ENCODE data around the gene NRG3. TPM values are rescaled to one million over a fixed set of nuclear protein-coding genes. Genes with fewer than 3 reads are reported as not detected.

The NRG3 gene
- total RNA-seq, 2 experiments from 2014 or later: not detected

DNA sequence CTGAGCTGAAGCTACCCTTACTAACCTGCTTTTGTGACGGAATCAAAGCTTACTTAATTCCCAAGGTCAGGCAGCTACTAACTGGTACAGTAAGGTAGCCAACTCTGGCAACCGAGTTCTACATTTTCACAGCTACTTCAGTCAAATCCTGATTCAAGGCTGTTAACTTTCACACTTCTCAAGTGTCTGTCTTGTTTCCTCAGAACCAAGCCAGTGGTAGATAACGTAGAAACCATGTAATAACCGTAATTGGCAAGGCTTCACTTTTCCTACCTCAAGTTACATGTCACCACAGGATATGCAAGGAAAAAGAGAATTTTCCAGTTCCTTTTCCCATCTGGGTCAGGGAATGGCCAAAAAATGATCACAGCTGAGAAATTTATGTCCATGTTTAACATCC, 746.7 kb downstream of the NRG3 start:
- no peaks in the 10 kb centered on the region for H3K79me2 ChIP-seq (ENCODE audit: insufficient read depth, low read depth, low read length)
- H3K4me2 ChIP-seq (ENCODE audit: low read length): no peak overlapping the region
- intact Hi-C loops (cut with micrococcal nuclease; ENCODE audit: unreplicated experiment): no loop called here
- TF ChIP-seq, protein P1, sequence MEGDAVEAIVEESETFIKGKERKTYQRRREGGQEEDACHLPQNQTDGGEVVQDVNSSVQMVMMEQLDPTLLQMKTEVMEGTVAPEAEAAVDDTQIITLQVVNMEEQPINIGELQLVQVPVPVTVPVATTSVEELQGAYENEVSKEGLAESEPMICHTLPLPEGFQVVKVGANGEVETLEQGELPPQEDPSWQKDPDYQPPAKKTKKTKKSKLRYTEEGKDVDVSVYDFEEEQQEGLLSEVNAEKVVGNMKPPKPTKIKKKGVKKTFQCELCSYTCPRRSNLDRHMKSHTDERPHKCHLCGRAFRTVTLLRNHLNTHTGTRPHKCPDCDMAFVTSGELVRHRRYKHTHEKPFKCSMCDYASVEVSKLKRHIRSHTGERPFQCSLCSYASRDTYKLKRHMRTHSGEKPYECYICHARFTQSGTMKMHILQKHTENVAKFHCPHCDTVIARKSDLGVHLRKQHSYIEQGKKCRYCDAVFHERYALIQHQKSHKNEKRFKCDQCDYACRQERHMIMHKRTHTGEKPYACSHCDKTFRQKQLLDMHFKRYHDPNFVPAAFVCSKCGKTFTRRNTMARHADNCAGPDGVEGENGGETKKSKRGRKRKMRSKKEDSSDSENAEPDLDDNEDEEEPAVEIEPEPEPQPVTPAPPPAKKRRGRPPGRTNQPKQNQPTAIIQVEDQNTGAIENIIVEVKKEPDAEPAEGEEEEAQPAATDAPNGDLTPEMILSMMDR (conservative IDR thresholded peaks at IDR 0.05; ENCODE audit: low read length): no peak
- TF ChIP-seq EZH2phosphoT487 (IDR thresholded peaks at IDR 0.05; ENCODE audit: borderline replicate concordance, low read depth, low read length): no peak
- no peaks in the 10 kb centered on the region for H3K4me1 ChIP-seq (ENCODE audit: insufficient read depth, low read length, poor library complexity, severe bottlenecking)
- no peak for DNase-seq (ENCODE audit: low spot score)
- H3K36me3 ChIP-seq (ENCODE audit: insufficient read depth, low read length): no peaks in the 10 kb centered on the region
- no peak overlapping the region for H2AFZ ChIP-seq (ENCODE audit: low read length)
- POLR2A ChIA-PET: interaction anchor here (0.7 kb wide), 2 partner anchors 9 to 858 kb away, joined by 5 to 6 read pairs; no protein-coding TSS in a partner anchor
- no peaks in the 10 kb centered on the region for H3K9me2 ChIP-seq (ENCODE audit: insufficient read depth, low read length)
- H3K27ac ChIP-seq (ENCODE audit: low read depth, low read length, poor library complexity, severe bottlenecking): no peak overlapping the region
- no TSS peak for BruUV-seq (replicated peaks)
- no peaks in the 10 kb centered on the region for H4K20me1 ChIP-seq (ENCODE audit: insufficient read depth, low read length)
- CTCF ChIA-PET (ENCODE audit: unreplicated experiment): no interaction called here
- H3K9me3 ChIP-seq (ENCODE audit: low read length): no peaks in the 10 kb centered on the region
- H3K4me3 ChIP-seq (ENCODE audit: low read depth, low read length, poor library complexity, severe bottlenecking): no peak overlapping the region

DNA sequence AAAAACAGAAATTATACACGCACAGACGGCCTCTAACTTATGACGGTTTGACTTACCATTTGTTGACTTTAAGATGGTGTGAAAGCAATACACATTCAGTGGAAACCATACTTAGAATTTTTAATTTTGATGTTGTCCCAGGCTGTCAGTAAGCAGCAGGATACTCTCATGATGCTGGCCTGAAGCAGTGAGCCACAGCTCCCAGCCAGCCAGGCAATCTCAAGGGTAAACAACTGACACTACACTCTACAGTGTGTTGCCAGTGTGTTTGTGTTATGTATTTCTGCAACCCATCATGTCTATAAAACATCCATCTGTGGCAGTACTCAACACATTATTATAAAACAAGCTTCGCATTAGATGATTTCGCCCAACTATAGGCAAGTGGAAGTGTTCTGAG, 747.5 kb downstream of the NRG3 start:
- Histone ChIP-seq H4K20me1 (ENCODE audit: insufficient read depth, low read length) (no peaks in the 10 kb centered on the region), H3K79me2 (ENCODE audit: insufficient read depth, low read depth, low read length) (no peaks in the 10 kb centered on the region), H3K9me3 (ENCODE audit: low read length) (no peaks in the 10 kb centered on the region), H3K27ac (ENCODE audit: low read depth, low read length, poor library complexity, severe bottlenecking) (no peak overlapping the region), H3K4me2 (ENCODE audit: low read length) (no peak overlapping the region), H3K4me1 (ENCODE audit: insufficient read depth, low read length, poor library complexity, severe bottlenecking) (no peaks in the 10 kb centered on the region), H3K4me3 (ENCODE audit: low read depth, low read length, poor library complexity, severe bottlenecking) (no peak overlapping the region), H3K9me2 (ENCODE audit: insufficient read depth, low read length) (no peaks in the 10 kb centered on the region), H2AFZ (ENCODE audit: low read length) (no peak overlapping the region), H3K36me3 (ENCODE audit: insufficient read depth, low read length) (no peaks in the 10 kb centered on the region)
- ChIA-PET POLR2A (no interaction called here), CTCF (ENCODE audit: unreplicated experiment) (no interaction called here)
- no TSS peak for BruUV-seq (replicated peaks)
- no peak for DNase-seq (ENCODE audit: low spot score)
- intact Hi-C loops (cut with micrococcal nuclease; ENCODE audit: unreplicated experiment): no loop called here
- TF ChIP-seq, protein P1 (conservative IDR thresholded peaks at IDR 0.05; ENCODE audit: low read length): no peak
- no peak for TF ChIP-seq EZH2phosphoT487 (IDR thresholded peaks at IDR 0.05; ENCODE audit: borderline replicate concordance, low read depth, low read length)

DNA sequence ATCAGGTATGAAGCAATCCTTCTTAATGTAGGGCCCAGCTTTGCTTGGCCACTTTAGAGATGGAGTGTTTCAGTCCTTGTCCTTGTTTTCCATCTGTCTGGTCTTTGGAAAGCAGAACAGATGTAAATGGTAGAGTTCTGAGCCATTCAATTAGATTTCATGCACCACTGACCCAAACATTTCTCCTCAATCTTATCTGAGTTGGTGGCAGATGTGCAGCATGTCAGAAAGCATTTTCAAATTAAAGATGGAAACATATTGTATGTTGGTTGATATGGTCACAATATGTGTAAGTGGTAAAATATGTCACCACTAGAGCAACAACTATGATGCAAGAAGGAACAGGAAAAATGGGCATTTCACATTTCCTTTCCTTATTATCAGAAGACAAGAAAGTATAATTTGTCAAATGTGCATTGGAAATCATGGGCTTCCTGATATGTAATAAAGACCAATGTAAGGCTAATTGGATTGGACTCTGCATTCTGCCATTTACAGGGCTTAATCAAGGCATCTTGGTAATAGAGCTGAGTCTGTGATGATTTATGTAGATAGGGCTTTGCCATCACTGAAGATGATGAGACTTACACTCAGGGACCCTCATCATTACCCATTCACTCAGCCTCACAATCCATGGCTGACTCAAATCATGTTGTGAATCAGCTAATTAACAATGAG, 750.7 kb downstream of the NRG3 start:
- H3K27ac ChIP-seq (ENCODE audit: low read depth, low read length, poor library complexity, severe bottlenecking): no peak overlapping the region
- H3K79me2 ChIP-seq (ENCODE audit: insufficient read depth, low read depth, low read length): no peaks in the 10 kb centered on the region
- DNase-seq (ENCODE audit: low spot score): no peak
- H3K9me2 ChIP-seq (ENCODE audit: insufficient read depth, low read length): no peaks in the 10 kb centered on the region
- BruUV-seq (replicated peaks): no TSS peak
- no peaks in the 10 kb centered on the region for H3K36me3 ChIP-seq (ENCODE audit: insufficient read depth, low read length)
- no peak overlapping the region for H3K4me2 ChIP-seq (ENCODE audit: low read length)
- TF ChIP-seq EZH2phosphoT487 (IDR thresholded peaks at IDR 0.05; ENCODE audit: borderline replicate concordance, low read depth, low read length): no peak
- TF ChIP-seq, protein P1 (conservative IDR thresholded peaks at IDR 0.05; ENCODE audit: low read length): no peak
- H3K4me1 ChIP-seq (ENCODE audit: insufficient read depth, low read length, poor library complexity, severe bottlenecking): no peaks in the 10 kb centered on the region
- no peak overlapping the region for H2AFZ ChIP-seq (ENCODE audit: low read length)
- H3K4me3 ChIP-seq (ENCODE audit: low read depth, low read length, poor library complexity, severe bottlenecking): no peak overlapping the region
- intact Hi-C loops (cut with micrococcal nuclease; ENCODE audit: unreplicated experiment): no loop called here
- ChIA-PET POLR2A (no interaction called here), CTCF (ENCODE audit: unreplicated experiment) (no interaction called here)
- H3K9me3 ChIP-seq (ENCODE audit: low read length): no peaks in the 10 kb centered on the region
- H4K20me1 ChIP-seq (ENCODE audit: insufficient read depth, low read length): no peaks in the 10 kb centered on the region
